Body of pancreas (tissue), 4 donors: Measurements from ENCODE around the gene SMARCA4. TPM values are rescaled to one million over a fixed set of nuclear protein-coding genes. Genes with fewer than 3 reads are reported as not detected.

Experiments used
- ATAC-seq: fragments of 150-250 bp; one replicate; pipeline ENCODE4 v1.9.1; 2016
- DNase-seq, 4 donors: peaks; one replicate each; pipeline ENCODE4 v3.0.0-alpha.2; 2019
- H3K27ac ChIP-seq, 4 donors: fragments of 200-600 bp; sonication (generic); 1 replicate in 3 of 4; 2 replicates in 1 of 4; pipeline versions ENCODE4 v1.5.1 to v1.6.1; 2016 to 2019; ENCODE audit warnings: mild to moderate bottlenecking in 1 of 4, mixed read lengths in 1 of 4, moderate library complexity in 1 of 4
- H3K27me3 ChIP-seq, 2 donors: fragments of 200-600 bp; sonication (generic); one replicate each; pipeline ENCODE4 v1.6.0; 2016; ENCODE audit warnings: mild to moderate bottlenecking in 1 of 2
- H3K36me3 ChIP-seq, 2 donors: fragments of 200-600 bp; sonication (generic); replicated peaks in 1 of 2; 2 replicates each; pipeline ENCODE4 v1.5.1; 2016; ENCODE audit warnings: low read depth in 2 of 2; ENCODE audit not compliant: insufficient read depth in 1 of 2
- H3K4me1 ChIP-seq: fragments of 200-600 bp; sonication (generic); one replicate; pipeline ENCODE4 v1.6.0; 2016
- H3K4me3 ChIP-seq, 2 donors: fragments of 200-600 bp; sonication (generic); 1 replicate in 1 of 2; 2 replicates in 1 of 2; pipeline ENCODE4 v1.5.1; 2016 to 2019
- H3K9me3 ChIP-seq, 3 donors: fragments of 200-600 bp; sonication (generic); 1 replicate in 2 of 3; 2 replicates in 1 of 3; pipeline ENCODE4 v1.5.1; 2016
- POLR2A ChIP-seq, 3 donors: fragments of 450-650 bp; IDR thresholded peaks; one replicate each; pipeline ENCODE4 v1.6.1; 2016; ENCODE audit warnings: antibody characterized with exemption in 3 of 3, mild to moderate bottlenecking in 2 of 3
- WGBS, 2 donors: methylation state at CpG; one replicate each; pipeline ENCODE4 v1.1.5; 2017; 5-methylcytosine and 5-hydroxymethylcytosine counted together
- intact Hi-C: fragments of 100-400 bp; cut with DNase I; formaldehyde crosslinking; loops from one replicate; pipeline ENCODE4 v1.15.1; 2023
- total RNA-seq, 2 donors: library from RNA; depleted of rRNA; stranded (reverse); fragments of >200 nt; gene quantifications; one replicate each; pipeline ENCODE4 v1.1.0, GENCODE V29; 2016
- TF ChIP-seq, protein P1 (sequence below), 7 experiments: fragments of 450-650 bp in 4 of 7; fragments of 200-600 bp in 3 of 7; sonication (generic) in 3 of 7; IDR thresholded peaks; one replicate each; pipeline ENCODE4 v1.5.1; 2016 to 2019; ENCODE audit warnings: antibody characterized with exemption in 7 of 7

The SMARCA4 gene
- total RNA-seq, 2 donors from 2014 or later = 56.3 to 120 TPM

DNA sequence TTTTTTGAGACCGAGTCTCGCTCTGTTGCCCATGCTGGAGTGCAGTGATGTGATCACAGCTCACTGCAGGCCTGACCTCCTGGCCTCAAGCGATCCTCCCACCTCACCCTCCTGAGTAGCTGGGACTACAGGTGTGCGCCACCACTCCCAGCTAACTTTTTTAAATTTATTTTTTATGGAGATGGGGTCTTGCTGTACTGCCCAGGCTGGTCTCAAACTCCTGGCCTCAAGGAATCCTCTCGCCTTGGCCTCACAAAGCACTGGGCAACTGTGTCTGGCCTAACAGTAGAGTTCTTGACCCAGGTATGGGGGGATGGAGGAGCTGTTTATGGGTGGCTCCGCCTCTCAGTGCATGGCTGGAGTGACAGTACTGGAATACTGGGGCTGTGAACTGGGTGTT lies 59.6 kb downstream of the SMARCA4 start:
- Histone ChIP-seq H3K4me3 (no peak overlapping the region), H3K27me3 (no peaks in the 10 kb centered on the region), H3K4me1 (peaks cover 5% of the 10 kb centered on the region), H3K9me3 (no peaks in the 10 kb centered on the region), H3K27ac (no peak overlapping the region), H3K36me3 (peaks cover 6 to 40% of the 10 kb centered on the region in 2 donors)
- intact Hi-C loops = no loop called here
- no peak for DNase-seq
- no peak for ATAC-seq
- TF ChIP-seq, protein P1, sequence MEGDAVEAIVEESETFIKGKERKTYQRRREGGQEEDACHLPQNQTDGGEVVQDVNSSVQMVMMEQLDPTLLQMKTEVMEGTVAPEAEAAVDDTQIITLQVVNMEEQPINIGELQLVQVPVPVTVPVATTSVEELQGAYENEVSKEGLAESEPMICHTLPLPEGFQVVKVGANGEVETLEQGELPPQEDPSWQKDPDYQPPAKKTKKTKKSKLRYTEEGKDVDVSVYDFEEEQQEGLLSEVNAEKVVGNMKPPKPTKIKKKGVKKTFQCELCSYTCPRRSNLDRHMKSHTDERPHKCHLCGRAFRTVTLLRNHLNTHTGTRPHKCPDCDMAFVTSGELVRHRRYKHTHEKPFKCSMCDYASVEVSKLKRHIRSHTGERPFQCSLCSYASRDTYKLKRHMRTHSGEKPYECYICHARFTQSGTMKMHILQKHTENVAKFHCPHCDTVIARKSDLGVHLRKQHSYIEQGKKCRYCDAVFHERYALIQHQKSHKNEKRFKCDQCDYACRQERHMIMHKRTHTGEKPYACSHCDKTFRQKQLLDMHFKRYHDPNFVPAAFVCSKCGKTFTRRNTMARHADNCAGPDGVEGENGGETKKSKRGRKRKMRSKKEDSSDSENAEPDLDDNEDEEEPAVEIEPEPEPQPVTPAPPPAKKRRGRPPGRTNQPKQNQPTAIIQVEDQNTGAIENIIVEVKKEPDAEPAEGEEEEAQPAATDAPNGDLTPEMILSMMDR (IDR thresholded peaks at IDR 0.05) = no peak
- TF ChIP-seq POLR2A (IDR thresholded peaks at IDR 0.05) = no peak
- WGBS, 2 donors = 92 to 95% methylated on average over 6 of the region's 6 CpGs

DNA sequence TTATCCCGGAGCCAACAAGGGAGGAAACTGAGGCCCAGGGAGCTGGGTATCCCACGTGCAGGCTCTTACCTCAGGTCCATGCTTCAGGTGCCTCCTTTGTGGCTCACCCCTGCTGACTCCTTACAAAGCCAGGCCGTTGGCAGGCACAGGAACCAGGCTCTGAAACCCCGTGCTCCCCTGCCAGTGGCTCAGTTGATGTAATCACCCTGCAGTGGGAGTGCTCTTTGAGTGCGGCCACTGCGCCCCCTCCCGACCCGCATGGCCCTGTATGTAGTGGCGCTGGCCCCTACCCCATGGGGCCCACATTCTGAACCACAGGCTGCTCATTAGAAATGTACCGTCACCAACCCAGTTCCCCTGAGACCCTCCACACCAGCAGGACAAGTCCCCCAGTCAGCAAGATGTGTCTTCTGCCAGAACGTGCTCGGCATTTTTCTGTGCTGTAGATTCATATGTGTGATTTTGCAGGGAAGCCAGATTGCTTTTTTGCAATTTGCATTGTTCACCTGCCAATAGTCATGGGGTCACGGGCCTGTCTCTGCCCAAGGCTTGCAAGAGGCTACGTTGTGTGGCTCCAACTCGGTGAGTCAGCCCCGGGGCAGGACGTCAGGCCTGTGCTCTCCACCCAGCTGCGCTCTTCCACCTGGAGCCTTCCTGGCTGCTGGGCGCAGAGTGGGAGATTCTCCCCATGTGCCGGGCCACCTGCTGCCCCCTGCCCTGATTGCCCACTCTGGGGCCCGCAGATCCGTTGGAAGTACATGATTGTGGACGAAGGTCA lies 60.3 kb downstream of the SMARCA4 start:
- intact Hi-C loops = no loop called here
- peaks cover 5 to 43% of the 10 kb centered on the region in 2 donors for H3K36me3 ChIP-seq
- 91 to 99% methylated on average over 17 to 23 of the region's 23 CpGs for WGBS, 2 donors
- H3K27ac ChIP-seq = no peak overlapping the region
- H3K9me3 ChIP-seq = no peaks in the 10 kb centered on the region
- TF ChIP-seq, protein P1 (IDR thresholded peaks at IDR 0.05) = no peak
- no peak for TF ChIP-seq POLR2A (IDR thresholded peaks at IDR 0.05)
- H3K4me1 ChIP-seq = peaks cover 5% of the 10 kb centered on the region
- DNase-seq = no peak
- no peak overlapping the region for H3K4me3 ChIP-seq
- no peaks in the 10 kb centered on the region for H3K27me3 ChIP-seq
- ATAC-seq = no peak

DNA sequence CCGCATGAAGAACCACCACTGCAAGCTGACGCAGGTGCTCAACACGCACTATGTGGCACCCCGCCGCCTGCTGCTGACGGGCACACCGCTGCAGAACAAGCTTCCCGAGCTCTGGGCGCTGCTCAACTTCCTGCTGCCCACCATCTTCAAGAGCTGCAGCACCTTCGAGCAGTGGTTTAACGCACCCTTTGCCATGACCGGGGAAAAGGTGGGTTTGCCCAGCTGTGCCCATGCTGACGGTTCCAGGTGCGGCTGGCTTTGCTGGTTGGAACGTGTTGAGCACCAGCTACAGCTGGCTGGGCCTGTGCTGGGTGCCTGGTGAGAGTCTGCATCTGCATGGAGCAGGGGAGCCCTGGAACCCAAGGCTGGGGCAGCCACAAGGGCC lies 60.9 kb downstream of the SMARCA4 start:
- H3K27ac ChIP-seq = peak overlapping the region in 1 of 4 donors; percentile 55

DNA sequence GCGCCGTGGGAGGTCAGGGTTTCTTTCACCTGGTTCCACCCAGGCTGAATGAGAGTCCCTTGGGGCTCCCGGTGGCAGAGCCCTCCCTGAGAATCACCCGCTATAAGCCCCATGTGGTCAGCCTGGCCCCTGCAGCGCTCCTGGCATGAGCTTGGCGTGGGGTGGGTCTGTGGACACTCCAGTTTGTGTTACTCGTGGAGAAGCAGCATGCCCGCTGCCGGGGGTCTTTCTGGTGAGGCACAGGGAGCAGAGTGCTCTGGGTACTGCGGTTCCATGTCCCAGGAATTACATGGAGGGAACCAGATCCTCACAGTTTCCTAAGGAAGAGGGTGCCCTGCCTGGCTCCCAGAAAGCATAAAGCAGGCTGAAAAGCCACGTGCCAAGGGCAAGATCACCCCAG lies 62.2 kb downstream of the SMARCA4 start:
- DNase-seq (peak in 1 of 4 donors; percentile 11), ATAC-seq (peak; percentile 56)
- H3K4me3 ChIP-seq = no peak overlapping the region
- 69 to 79% methylated on average over 6 to 11 of the region's 11 CpGs for WGBS, 2 donors
- H3K27ac ChIP-seq = peak overlapping the region in 2 of 4 donors; percentile 47 to 55
- H3K36me3 ChIP-seq = peaks cover 8 to 46% of the 10 kb centered on the region in 2 donors
- H3K4me1 ChIP-seq = peaks cover 5% of the 10 kb centered on the region
- no peak for TF ChIP-seq POLR2A (IDR thresholded peaks at IDR 0.05)
- TF ChIP-seq, protein P1 (IDR thresholded peaks at IDR 0.05) = no peak
- H3K27me3 ChIP-seq = no peaks in the 10 kb centered on the region
- intact Hi-C loops = no loop called here
- no peaks in the 10 kb centered on the region for H3K9me3 ChIP-seq

More for the DNA sequence above, 60.9 kb downstream of the SMARCA4 start:
- peaks cover 5% of the 10 kb centered on the region for H3K4me1 ChIP-seq
- ATAC-seq (no peak), DNase-seq (no peak)
- no peaks in the 10 kb centered on the region for H3K27me3 ChIP-seq
- 88% methylated on average over 10 of the region's 15 CpGs; no CpG with 5 or more reads in 1 of the 2 donors for WGBS, 2 donors
- intact Hi-C loops = no loop called here
- H3K4me3 ChIP-seq = no peak overlapping the region
- peaks cover 5 to 43% of the 10 kb centered on the region in 2 donors for H3K36me3 ChIP-seq
- TF ChIP-seq, protein P1 (IDR thresholded peaks at IDR 0.05) = no peak
- no peak for TF ChIP-seq POLR2A (IDR thresholded peaks at IDR 0.05)
- no peaks in the 10 kb centered on the region for H3K9me3 ChIP-seq

DNA sequence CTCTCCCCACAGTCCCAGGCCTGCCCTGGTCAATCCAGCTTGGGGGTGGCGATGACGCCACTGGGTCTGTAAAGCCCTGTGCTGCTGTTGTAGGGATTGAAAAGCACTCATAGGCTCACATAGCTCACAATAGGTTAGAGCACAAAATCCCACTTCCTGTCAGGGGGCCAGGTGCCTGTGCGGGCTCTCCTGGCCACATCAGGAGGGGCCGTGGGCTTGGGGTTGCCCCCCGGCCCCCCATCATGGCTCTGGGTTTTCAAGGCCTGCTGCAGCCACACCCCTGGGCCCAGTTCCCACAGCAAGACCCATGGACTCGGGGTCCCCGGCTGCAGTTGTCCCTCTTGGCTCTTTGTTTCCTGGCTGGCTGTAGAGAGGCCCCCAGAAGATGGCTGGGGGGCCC lies 62.9 kb downstream of the SMARCA4 start:
- WGBS, 2 donors = 89 to 100% methylated on average over 4 to 7 of the region's 7 CpGs

More for the DNA sequence above, 62.9 kb downstream of the SMARCA4 start:
- ATAC-seq = no peak
- DNase-seq = no peak
- Histone ChIP-seq H3K9me3 (no peaks in the 10 kb centered on the region), H3K4me1 (peaks cover 5% of the 10 kb centered on the region), H3K27ac (no peak overlapping the region), H3K27me3 (no peaks in the 10 kb centered on the region), H3K36me3 (peaks cover 13 to 48% of the 10 kb centered on the region in 2 donors), H3K4me3 (no peak overlapping the region)
- intact Hi-C loops = no loop called here
- TF ChIP-seq POLR2A (IDR thresholded peaks at IDR 0.05) = no peak
- TF ChIP-seq, protein P1 (IDR thresholded peaks at IDR 0.05) = no peak
